Caco-2 (cell line): ENCODE data around the gene SDCBP2. TPM values are rescaled to one million over a fixed set of nuclear protein-coding genes. Genes with fewer than 3 reads are reported as not detected.

Experiments
- BruUV-seq: library from RNA; stranded (reverse); fragments of 400-500 nt; replicated peaks from 2 replicates; lab custom pipeline; 2021; lab: Mats Ljungman, UMichigan
- CTCF ChIA-PET: fragments of 300-600 bp; sonication (Branson Sonifier 250); formaldehyde crosslinking; loops from one replicate; lab custom pipeline; 2022; ENCODE audit warnings: antibody characterized with exemption; lab: Charles Lee
- POLR2A ChIA-PET: fragments of 300-600 bp; sonication (Branson Sonifier 250); formaldehyde crosslinking; loops from one replicate; lab custom pipeline; 2022; ENCODE audit warnings: antibody characterized with exemption; lab: Charles Lee
- DNase-seq, 2 experiments: peaks; one replicate each; pipeline versions ENCODE4 v3.0.0 to v3.0.0-alpha.2; 2020 to 2022
- H3K27me3 ChIP-seq: replicated peaks from 2 replicates; pipeline ENCODE4 v1.6.0; 2011; ENCODE audit warnings: low read length; ENCODE audit not compliant: control insufficient read depth, insufficient read depth
- H3K36me3 ChIP-seq: 2 replicates; pipeline ENCODE4 v1.5.1; 2011; ENCODE audit warnings: low read length; ENCODE audit not compliant: control insufficient read depth, insufficient read depth
- H3K4me1 ChIP-seq: fragments of 250-450 bp; sonication (Bioruptor Pico); 2 replicates; pipeline ENCODE4 v1.5.1; 2020; ENCODE audit warnings: mild to moderate bottlenecking
- H3K4me3 ChIP-seq: 2 replicates; pipeline ENCODE4 v1.5.1; 2011; ENCODE audit warnings: low read depth, mild to moderate bottlenecking, control low read depth, low read length
- H3K9me3 ChIP-seq: fragments of 250-450 bp; sonication (Bioruptor Pico); 2 replicates; pipeline ENCODE4 v1.5.1; 2020; ENCODE audit warnings: mild to moderate bottlenecking, moderate library complexity
- H3K27ac Mint-ChIP-seq: one replicate; pipeline ENCODE4 v1.8.0; 2022; ENCODE audit warnings: mixed read lengths; ENCODE audit not compliant: unreplicated experiment
- H3K27me3 Mint-ChIP-seq: one replicate; pipeline ENCODE4 v1.8.0; 2022; ENCODE audit warnings: mixed read lengths; ENCODE audit not compliant: insufficient read depth, unreplicated experiment
- H3K36me3 Mint-ChIP-seq: one replicate; pipeline ENCODE4 v1.8.0; 2022; ENCODE audit warnings: mild to moderate bottlenecking, mixed read lengths; ENCODE audit not compliant: insufficient read depth, unreplicated experiment
- H3K4me1 Mint-ChIP-seq: one replicate; pipeline ENCODE4 v1.8.0; 2022; ENCODE audit warnings: low read depth, mixed read lengths; ENCODE audit not compliant: unreplicated experiment
- H3K4me3 Mint-ChIP-seq: one replicate; pipeline ENCODE4 v1.8.0; 2022; ENCODE audit warnings: mild to moderate bottlenecking, moderate library complexity, mixed read lengths; ENCODE audit not compliant: unreplicated experiment
- H3K9me3 Mint-ChIP-seq: one replicate; pipeline ENCODE4 v1.8.0; 2022; ENCODE audit warnings: mixed read lengths; ENCODE audit not compliant: unreplicated experiment
- intact Hi-C: fragments of 100-400 bp; cut with micrococcal nuclease; formaldehyde crosslinking; loops from one replicate; pipeline ENCODE4 v1.10.0; 2022; ENCODE audit not compliant: unreplicated experiment
- total RNA-seq: library from RNA; stranded (reverse); gene quantifications from 2 replicates; pipeline ENCODE4 v1.2.3, GENCODE V29; 2022
- TF ChIP-seq, protein P1 (sequence below), 2 experiments: fragments of 200-600 bp in 1 of 2; IDR thresholded peaks; 1 replicate in 1 of 2; 2 replicates in 1 of 2; pipeline versions ENCODE4 v1.5.1 to v1.8.0; 2011 to 2022; ENCODE audit warnings: antibody characterized with exemption in 1 of 2, control low read depth in 1 of 2, inconsistent platforms in 1 of 2, low read depth in 1 of 2, low read length in 1 of 2, mild to moderate bottlenecking in 1 of 2, moderate library complexity in 1 of 2; ENCODE audit not compliant: insufficient read depth in 1 of 2, severe bottlenecking in 1 of 2, unreplicated experiment in 1 of 2

SDCBP2 gene
- total RNA-seq, 1 experiment from 2014 or later, result 2.0 TPM

DNA sequence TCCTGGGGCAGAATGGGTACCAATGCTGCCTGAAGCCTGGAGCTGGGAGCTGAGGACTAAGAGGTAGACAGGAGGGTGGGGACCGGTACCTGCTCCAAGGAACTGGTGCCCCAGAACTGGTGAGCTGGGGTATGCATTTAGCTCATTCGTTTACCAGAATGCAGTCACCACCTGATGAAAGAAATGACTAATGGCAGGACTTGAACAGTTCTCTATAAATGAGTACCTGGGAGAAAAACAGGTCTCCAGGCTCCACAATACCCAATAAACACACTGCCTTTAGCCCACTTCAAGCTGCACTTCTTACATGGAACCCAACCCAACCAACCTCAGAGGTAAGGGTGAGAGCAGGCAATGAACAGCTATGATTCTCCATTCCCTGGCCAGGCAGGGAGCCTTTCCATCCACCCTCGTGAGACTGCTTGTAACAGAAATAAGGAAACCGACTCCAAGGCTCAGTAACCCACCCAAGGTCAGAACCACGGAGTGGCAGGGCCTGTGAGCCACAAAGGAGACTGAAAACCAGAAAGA, 48.5 kb upstream of the SDCBP2 start:
- no peak for DNase-seq
- Mint-ChIP-seq H3K4me3 (no peak overlapping the region), H3K4me1 (peaks cover 7% of the 10 kb centered on the region), H3K36me3 (peaks cover 38% of the 10 kb centered on the region), H3K9me3 (no peaks in the 10 kb centered on the region), H3K27me3 (no peaks in the 10 kb centered on the region), H3K27ac (peak overlapping the region; percentile 61)
- ChIA-PET POLR2A (no interaction called here), CTCF (no interaction called here)
- Histone ChIP-seq H3K4me3 (no peak overlapping the region), H3K9me3 (no peaks in the 10 kb centered on the region), H3K36me3 (no peaks in the 10 kb centered on the region; the same call in 1 of the 2 replicates), H3K27me3 (no peaks in the 10 kb centered on the region), H3K4me1 (peaks cover 16% of the 10 kb centered on the region)
- intact Hi-C loops, result no loop called here
- no TSS peak for BruUV-seq
- TF ChIP-seq, protein P1, sequence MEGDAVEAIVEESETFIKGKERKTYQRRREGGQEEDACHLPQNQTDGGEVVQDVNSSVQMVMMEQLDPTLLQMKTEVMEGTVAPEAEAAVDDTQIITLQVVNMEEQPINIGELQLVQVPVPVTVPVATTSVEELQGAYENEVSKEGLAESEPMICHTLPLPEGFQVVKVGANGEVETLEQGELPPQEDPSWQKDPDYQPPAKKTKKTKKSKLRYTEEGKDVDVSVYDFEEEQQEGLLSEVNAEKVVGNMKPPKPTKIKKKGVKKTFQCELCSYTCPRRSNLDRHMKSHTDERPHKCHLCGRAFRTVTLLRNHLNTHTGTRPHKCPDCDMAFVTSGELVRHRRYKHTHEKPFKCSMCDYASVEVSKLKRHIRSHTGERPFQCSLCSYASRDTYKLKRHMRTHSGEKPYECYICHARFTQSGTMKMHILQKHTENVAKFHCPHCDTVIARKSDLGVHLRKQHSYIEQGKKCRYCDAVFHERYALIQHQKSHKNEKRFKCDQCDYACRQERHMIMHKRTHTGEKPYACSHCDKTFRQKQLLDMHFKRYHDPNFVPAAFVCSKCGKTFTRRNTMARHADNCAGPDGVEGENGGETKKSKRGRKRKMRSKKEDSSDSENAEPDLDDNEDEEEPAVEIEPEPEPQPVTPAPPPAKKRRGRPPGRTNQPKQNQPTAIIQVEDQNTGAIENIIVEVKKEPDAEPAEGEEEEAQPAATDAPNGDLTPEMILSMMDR (IDR thresholded peaks at IDR 0.05; ENCODE audit: insufficient read depth in 1 of 2, low read depth in 1 of 2, low read length in 1 of 2, severe bottlenecking in 1 of 2, unreplicated experiment in 1 of 2), result no peak

DNA sequence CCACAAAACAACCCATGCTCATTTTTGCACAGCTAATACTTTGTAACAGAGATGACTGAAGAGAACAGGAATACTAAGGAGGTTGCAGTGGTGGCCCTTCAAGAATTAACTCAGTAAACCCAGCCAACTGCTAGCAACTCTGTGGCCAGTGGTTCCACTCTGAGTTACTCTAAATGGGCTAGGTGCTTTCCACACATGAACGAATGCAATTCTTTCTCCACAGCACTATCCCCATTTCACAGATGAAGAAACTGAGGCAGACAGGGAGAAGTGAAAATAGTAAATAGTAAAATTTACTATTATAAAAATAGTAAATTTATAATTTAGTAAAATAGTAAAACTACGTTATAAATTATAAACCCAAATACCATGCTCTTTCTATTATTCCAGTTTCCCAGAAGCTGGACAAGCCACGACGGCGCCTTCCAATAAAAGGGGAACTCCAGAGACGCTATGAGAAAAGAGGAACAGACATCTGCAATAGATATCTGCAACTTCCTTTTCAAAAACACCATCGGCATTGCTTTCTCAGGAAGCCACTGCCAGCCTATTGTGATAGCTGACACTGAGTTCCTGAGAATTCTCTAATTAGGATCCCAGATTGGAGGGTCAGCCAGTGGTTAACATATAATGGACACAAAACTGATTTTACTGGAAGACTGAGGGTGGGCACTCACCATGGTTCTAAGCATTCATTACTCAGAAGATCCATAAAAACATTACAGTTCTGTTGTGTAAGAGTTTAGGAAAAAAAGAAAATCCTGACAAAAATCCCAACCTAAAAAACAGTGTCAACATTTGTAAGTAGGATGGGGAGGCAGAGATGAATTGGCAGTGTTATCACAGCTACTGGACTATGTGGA, 47.7 kb upstream of the SDCBP2 start:
- H3K27me3 ChIP-seq, result no peaks in the 10 kb centered on the region
- H3K4me3 Mint-ChIP-seq, result no peak overlapping the region
- no TSS peak for BruUV-seq
- DNase-seq, result no peak
- ChIA-PET POLR2A (no interaction called here), CTCF (no interaction called here)
- peaks cover 16% of the 10 kb centered on the region for H3K4me1 ChIP-seq
- intact Hi-C loops, result no loop called here
- H3K36me3 Mint-ChIP-seq, result peaks cover 38% of the 10 kb centered on the region
- H3K36me3 ChIP-seq, result peaks cover 3% of the 10 kb centered on the region; the same call in 1 of the 2 replicates
- peak overlapping the region; percentile 61 for H3K27ac Mint-ChIP-seq
- no peak overlapping the region for H3K4me3 ChIP-seq
- no peaks in the 10 kb centered on the region for H3K9me3 ChIP-seq
- no peaks in the 10 kb centered on the region for H3K27me3 Mint-ChIP-seq
- H3K4me1 Mint-ChIP-seq, result peaks cover 7% of the 10 kb centered on the region
- TF ChIP-seq, protein P1 (IDR thresholded peaks at IDR 0.05; ENCODE audit: insufficient read depth in 1 of 2, low read depth in 1 of 2, low read length in 1 of 2, severe bottlenecking in 1 of 2, unreplicated experiment in 1 of 2), result no peak
- no peaks in the 10 kb centered on the region for H3K9me3 Mint-ChIP-seq

DNA sequence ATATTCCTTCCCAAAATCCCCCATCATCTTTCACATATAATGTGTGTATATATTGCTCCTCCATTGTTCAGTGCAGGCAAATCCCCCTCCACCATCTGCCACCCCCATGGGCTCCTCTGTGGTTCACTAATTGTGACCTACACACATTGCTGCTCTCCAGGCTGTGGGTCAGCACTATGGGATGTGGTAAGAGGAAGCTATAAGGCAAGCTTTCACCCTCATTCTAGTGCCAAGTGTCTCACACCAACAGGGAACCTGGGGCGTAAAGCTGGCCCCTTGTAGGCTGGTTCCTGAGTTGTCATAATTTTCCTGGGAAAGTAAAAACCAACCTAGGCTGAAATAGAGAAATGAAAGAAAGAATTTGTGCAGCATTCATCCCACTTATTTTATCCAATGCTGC, 47.1 kb upstream of the SDCBP2 start:
- peaks cover 3% of the 10 kb centered on the region; the same call in 1 of the 2 replicates for H3K36me3 ChIP-seq
- intact Hi-C loops, result no loop called here
- POLR2A ChIA-PET, result no interaction called here

More for the DNA sequence above, 47.1 kb upstream of the SDCBP2 start:
- Mint-ChIP-seq H3K4me1 (peaks cover 7% of the 10 kb centered on the region), H3K27ac (no peak overlapping the region), H3K4me3 (no peak overlapping the region), H3K36me3 (peaks cover 38% of the 10 kb centered on the region), H3K27me3 (no peaks in the 10 kb centered on the region), H3K9me3 (no peaks in the 10 kb centered on the region)
- TF ChIP-seq, protein P1 (IDR thresholded peaks at IDR 0.05; ENCODE audit: insufficient read depth in 1 of 2, low read depth in 1 of 2, low read length in 1 of 2, severe bottlenecking in 1 of 2, unreplicated experiment in 1 of 2), result no peak
- no TSS peak for BruUV-seq
- no peak for DNase-seq
- Histone ChIP-seq H3K27me3 (no peaks in the 10 kb centered on the region), H3K4me1 (peaks cover 14% of the 10 kb centered on the region), H3K4me3 (no peak overlapping the region), H3K9me3 (no peaks in the 10 kb centered on the region)
- CTCF ChIA-PET, result no interaction called here
